SK-N-SH (cell line): ENCODE measurements around the gene RAD51B. TPM values are rescaled to one million over a fixed set of nuclear protein-coding genes. Genes with fewer than 3 reads are reported as not detected.

Source experiments
- CTCF ChIA-PET: fragments of 300-600, 350-600 bp; formaldehyde crosslinking; extraction: SDS; loops from one replicate; lab custom pipeline; 2021; lab: Yijun Ruan, JAX
- POLR2A ChIA-PET: fragments of 350-600 bp; sonication (Branson Sonifier 250); formaldehyde crosslinking; extraction: SDS; loops from one replicate; lab custom pipeline; 2020; ENCODE audit warnings: antibody characterized with exemption, inconsistent platforms; lab: Yijun Ruan, JAX
- DNase-seq: peaks from one replicate; pipeline ENCODE4 v3.0.0; 2012
- H2AFZ ChIP-seq: fragments of 200-600 bp; sonication (generic); 2 replicates; pipeline ENCODE4 v1.8.1; 2016; ENCODE audit warnings: antibody characterized with exemption, mild to moderate bottlenecking, low read depth
- H3F3A ChIP-seq: fragments of 200-600 bp; sonication (generic); replicated peaks from 2 replicates; pipeline ENCODE3; 2016; ENCODE audit warnings: antibody characterized with exemption, mild to moderate bottlenecking; ENCODE audit not compliant: insufficient read depth
- H3K27ac ChIP-seq, 2 experiments: fragments of 200-500 bp in 1 of 2; fragments of 200-600 bp in 1 of 2; sonication (Bioruptor generic) in 1 of 2; sonication (generic), shearing (Covaris generic) in 1 of 2; 2 replicates each; pipeline versions ENCODE4 v1.5.1 to v1.6.1; 2014 to 2016; ENCODE audit warnings: low read depth in 2 of 2, inconsistent platforms in 1 of 2, low read length in 1 of 2, mild to moderate bottlenecking in 1 of 2, mixed read lengths in 1 of 2
- H3K27me3 ChIP-seq: fragments of 200-600 bp; sonication (generic), shearing (Covaris generic); 2 replicates; pipeline ENCODE4 v1.6.1; 2016; ENCODE audit warnings: mixed run types; ENCODE audit not compliant: insufficient read depth
- H3K36me3 ChIP-seq, 2 experiments: fragments of 200-500 bp in 1 of 2; fragments of 200-600 bp in 1 of 2; sonication (Bioruptor generic) in 1 of 2; sonication (generic) in 1 of 2; replicated peaks in 1 of 2; 2 replicates each; pipeline versions ENCODE3 to v1.5.1; 2014 to 2016; ENCODE audit warnings: low read length in 1 of 2, mild to moderate bottlenecking in 1 of 2; ENCODE audit not compliant: insufficient read depth in 2 of 2, control insufficient read depth in 1 of 2
- H3K4me1 ChIP-seq, 2 experiments: fragments of 200-500 bp in 1 of 2; fragments of 200-600 bp in 1 of 2; sonication (Bioruptor generic) in 1 of 2; sonication (generic), shearing (Covaris generic) in 1 of 2; 2 replicates each; pipeline versions ENCODE4 v1.5.1 to v1.6.1; 2014 to 2016; ENCODE audit warnings: low read depth in 1 of 2, low read length in 1 of 2, mixed run types in 1 of 2; ENCODE audit not compliant: insufficient read depth in 2 of 2, control insufficient read depth in 1 of 2
- H3K4me2 ChIP-seq: fragments of 200-600 bp; sonication (generic), shearing (Covaris generic); 2 replicates; pipeline ENCODE4 v1.6.1; 2017; ENCODE audit warnings: mixed run types
- H3K4me3 ChIP-seq, 2 experiments: fragments of 200-500 bp in 1 of 2; fragments of 200-600 bp in 1 of 2; sonication (Bioruptor generic) in 1 of 2; sonication (generic), shearing (Covaris generic) in 1 of 2; 2 replicates each; pipeline versions ENCODE4 v1.5.1 to v1.8.1; 2014 to 2016; ENCODE audit warnings: low read depth in 2 of 2, inconsistent platforms in 1 of 2, low read length in 1 of 2, mild to moderate bottlenecking in 1 of 2, mixed read lengths in 1 of 2, moderate library complexity in 1 of 2
- H3K79me2 ChIP-seq: fragments of 200-600 bp; sonication (generic); 2 replicates; pipeline ENCODE4 v1.8.1; 2017; ENCODE audit warnings: mild to moderate bottlenecking; ENCODE audit not compliant: insufficient read depth
- H3K9ac ChIP-seq: fragments of 200-600 bp; sonication (generic); 2 replicates; pipeline ENCODE4 v1.6.1; 2017; ENCODE audit warnings: mixed run types
- H3K9me2 ChIP-seq: fragments of 200-600 bp; sonication (generic); 2 replicates; pipeline ENCODE4 v1.6.1; 2017; ENCODE audit warnings: mixed run types
- H3K9me3 ChIP-seq: fragments of 200-600 bp; sonication (generic); 2 replicates; pipeline ENCODE4 v1.6.1; 2017; ENCODE audit warnings: mixed run types, mild to moderate bottlenecking, moderate library complexity
- H4K20me1 ChIP-seq: fragments of 200-600 bp; sonication (generic); 2 replicates; pipeline ENCODE4 v1.6.1; 2017; ENCODE audit warnings: mild to moderate bottlenecking, mixed run types; ENCODE audit not compliant: insufficient read depth
- CHD2 ChIP-seq: fragments of 150-350 bp; IDR thresholded peaks from 2 replicates; pipeline ENCODE4 v1.6.1; 2018; ENCODE audit warnings: low read length; ENCODE audit not compliant: partially characterized antibody
- CTCF ChIP-seq: fragments of 200-600 bp; sonication (generic); IDR thresholded peaks from 2 replicates; pipeline ENCODE4 v1.6.1; 2017; ENCODE audit warnings: antibody characterized with exemption, mild to moderate bottlenecking, moderate library complexity
- ELF1 ChIP-seq: IDR thresholded peaks from 2 replicates; pipeline ENCODE4 v1.4.0; 2012
- EP300 ChIP-seq, 2 experiments: IDR thresholded peaks; 2 replicates each; pipeline versions ENCODE4 v1.4.0 to v1.6.1; 2012; ENCODE audit warnings: borderline replicate concordance in 1 of 2, low read depth in 1 of 2, low read length in 1 of 2
- FOXJ3 ChIP-seq: sonication (generic); formaldehyde crosslinking; IDR thresholded peaks from 2 replicates; pipeline ENCODE4 v1.5.1; 2020; ENCODE audit warnings: mild to moderate bottlenecking, missing genetic modification reagents
- JUND ChIP-seq: IDR thresholded peaks from 2 replicates; pipeline ENCODE4 v1.4.0; 2012
- MEF2A ChIP-seq: IDR thresholded peaks from 2 replicates; pipeline ENCODE4 v1.4.0; 2012; ENCODE audit warnings: low read depth, borderline replicate concordance
- NFIC ChIP-seq: IDR thresholded peaks from 2 replicates; pipeline ENCODE4 v1.4.0; 2012; ENCODE audit warnings: borderline replicate concordance
- PBX3 ChIP-seq: IDR thresholded peaks from 2 replicates; pipeline ENCODE4; 2012
- POLR2AphosphoS5 ChIP-seq: IDR thresholded peaks from 2 replicates; pipeline ENCODE4 v1.6.1; 2012; ENCODE audit warnings: low read depth, low read length
- RFX5 ChIP-seq: IDR thresholded peaks from 2 replicates; pipeline ENCODE4 v1.6.1; 2012; ENCODE audit warnings: mild to moderate bottlenecking, improper control_type of control experiment, low read length
- RXRA ChIP-seq: IDR thresholded peaks from 2 replicates; pipeline ENCODE4 v1.4.0; 2012; ENCODE audit warnings: low read depth, mild to moderate bottlenecking, borderline replicate concordance
- SIN3A ChIP-seq: IDR thresholded peaks from 2 replicates; pipeline ENCODE4 v1.6.1; 2012; ENCODE audit warnings: low read depth, mild to moderate bottlenecking, low read length, moderate library complexity, borderline replicate concordance
- USF2 ChIP-seq: fragments of 150-350 bp; IDR thresholded peaks from 2 replicates; pipeline ENCODE4 v1.6.1; 2017; ENCODE audit warnings: antibody characterized with exemption, low read length, low read depth, borderline replicate concordance
- WGBS: methylation state at CpG from one replicate; pipeline ENCODE4 v1.1.6; 2017; ENCODE audit warnings: low lambda C conversion rate; 5-methylcytosine and 5-hydroxymethylcytosine counted together
- polyA plus RNA-seq, 3 experiments: library from polyadenylated mRNA; depleted of rRNA; stranded (reverse); fragments of >200 nt; gene quantifications; 2 replicates each; pipeline ENCODE4 v1.2.3, GENCODE V29; 2012

The RAD51B gene
- polyA plus RNA-seq, 1 of the 3 experiments (the other 2 are of a cell fraction), result 6.0 TPM

- ChIA-PET POLR2A (no interaction called here), CTCF (interaction anchor here (1.2 to 1.8 kb wide), 2 partner anchors 178 to 358 kb away, joined by 3 read pairs; no protein-coding TSS in a partner anchor)
- no peak overlapping the region for H2AFZ ChIP-seq
- DNase-seq, result no peak
- no peaks in the 10 kb centered on the region for H3K79me2 ChIP-seq
- no peak overlapping the region for H3K27ac ChIP-seq
- no peaks in the 10 kb centered on the region for H3K9me3 ChIP-seq
- H3K9me2 ChIP-seq, result no peaks in the 10 kb centered on the region
- H3K9ac ChIP-seq, result no peak overlapping the region
- no peak overlapping the region for H3K4me3 ChIP-seq
- no peaks in the 10 kb centered on the region for H3F3A ChIP-seq
- H4K20me1 ChIP-seq, result no peaks in the 10 kb centered on the region
- no peaks in the 10 kb centered on the region; a peak in 1 of 4 replicates for H3K4me1 ChIP-seq
- H3K4me2 ChIP-seq, result no peak overlapping the region
- no peaks in the 10 kb centered on the region for H3K27me3 ChIP-seq
- H3K36me3 ChIP-seq, result no peaks in the 10 kb centered on the region
- no peak for TF ChIP-seq CHD2
- no peak for TF ChIP-seq CTCF
- TF ChIP-seq SIN3A, result no peak
- TF ChIP-seq ELF1, result no peak
- TF ChIP-seq NFIC, result no peak
- TF ChIP-seq EP300 (IDR thresholded peaks at IDR 0.05; ENCODE audit: borderline replicate concordance in 1 of 2, low read depth in 1 of 2, low read length in 1 of 2), result no peak
- TF ChIP-seq RXRA, result no peak
- TF ChIP-seq USF2, result no peak
- TF ChIP-seq RFX5, result no peak
- 96% methylated on average over 4 of the region's 4 CpGs for WGBS
Measured at GRCh38 chr14:68606644-68607043, 787.1 kb downstream of the RAD51B start.

GRCh38 chr14:68607081-68607866 lies 787.7 kb downstream of the RAD51B start:
- ChIA-PET CTCF (interaction anchor here (1.2 to 1.8 kb wide), 2 partner anchors 178 to 358 kb away, joined by 3 read pairs; no protein-coding TSS in a partner anchor), POLR2A (no interaction called here)
- no peaks in the 10 kb centered on the region for H3K27me3 ChIP-seq
- whole genome bisulfite sequencing, result 86% methylated on average over 16 of the region's 17 CpGs
- H3F3A ChIP-seq, result no peaks in the 10 kb centered on the region
- H3K9me3 ChIP-seq, result no peaks in the 10 kb centered on the region
- H3K9ac ChIP-seq, result no peak overlapping the region
- TF ChIP-seq POLR2AphosphoS5 (no peak), PBX3 (no peak), JUND (no peak), FOXJ3 (no peak), MEF2A (no peak)
- TF ChIP-seq, all 33 proteins: peak for 0
- Histone ChIP-seq H3K4me3 (no peak overlapping the region), H4K20me1 (no peaks in the 10 kb centered on the region), H3K79me2 (no peaks in the 10 kb centered on the region), H3K4me2 (no peak overlapping the region), H3K4me1 (no peaks in the 10 kb centered on the region; a peak in 1 of 4 replicates), H2AFZ (no peak overlapping the region), H3K27ac (no peak overlapping the region), H3K36me3 (no peaks in the 10 kb centered on the region), H3K9me2 (no peaks in the 10 kb centered on the region)
- no peak for DNase-seq
